Lower lobe of right lung (tissue), 2 donors: Measurements from ENCODE around the gene KCNQ1. TPM values are rescaled to one million over a fixed set of nuclear protein-coding genes. Genes with fewer than 3 reads are reported as not detected.
"Not testable (repeated sequence)": the region's sequence is repeated elsewhere in the genome, so short reads cannot be mapped to it uniquely, and the experiment has no call there.

ENCODE experiments used
- ATAC-seq, 2 donors: fragments of 200-7000 bp; cut with Tn5 transposase; one replicate each; pipeline ENCODE4 v1.9.1; 2020 to 2022; ENCODE audit warnings: mild to moderate bottlenecking in 2 of 2, moderate library complexity in 2 of 2
- DNase-seq: peaks from one replicate; pipeline ENCODE4 v3.0.0-alpha.2; 2020
- H3K27ac ChIP-seq: fragments of 200-600 bp; one replicate; pipeline ENCODE4 v1.8.0; 2022
- H3K27me3 ChIP-seq: fragments of 200-600 bp; one replicate; pipeline ENCODE4 v1.8.0; 2022; ENCODE audit warnings: low read depth
- H3K36me3 ChIP-seq: fragments of 200-600 bp; one replicate; pipeline ENCODE4 v1.8.0; 2022; ENCODE audit warnings: mild to moderate bottlenecking
- H3K4me1 ChIP-seq: fragments of 200-600 bp; one replicate; pipeline ENCODE4 v1.8.0; 2022
- H3K4me3 ChIP-seq: fragments of 200-600 bp; one replicate; pipeline ENCODE4 v1.8.0; 2022; ENCODE audit warnings: mild to moderate bottlenecking
- H3K9me3 ChIP-seq: fragments of 200-600 bp; one replicate; pipeline ENCODE4 v1.8.0; 2022
- intact Hi-C: fragments of 100-400 bp; cut with DNase I; formaldehyde crosslinking; loops from one replicate; pipeline ENCODE4 v1.11.0; 2022
- total RNA-seq: library from RNA; stranded (reverse); fragmentation: NEBNext Ultra II Directional; extraction: Animal tissue kit (Norgen Biotek cat#: 25700); gene quantifications from one replicate; pipeline ENCODE4 v1.2.1, GENCODE V29; 2021
- TF ChIP-seq, protein P1 (sequence below): fragments of 200-600 bp; IDR thresholded peaks from one replicate; pipeline ENCODE4 v1.8.0; 2022; ENCODE audit warnings: antibody characterized with exemption, mild to moderate bottlenecking
- donor health status: DM: no; HTN: yes; CAD: no; lungs with severe emphysema.

Gene KCNQ1
- total RNA-seq, 1 donor from 2014 or later = 51.0 TPM

DNA sequence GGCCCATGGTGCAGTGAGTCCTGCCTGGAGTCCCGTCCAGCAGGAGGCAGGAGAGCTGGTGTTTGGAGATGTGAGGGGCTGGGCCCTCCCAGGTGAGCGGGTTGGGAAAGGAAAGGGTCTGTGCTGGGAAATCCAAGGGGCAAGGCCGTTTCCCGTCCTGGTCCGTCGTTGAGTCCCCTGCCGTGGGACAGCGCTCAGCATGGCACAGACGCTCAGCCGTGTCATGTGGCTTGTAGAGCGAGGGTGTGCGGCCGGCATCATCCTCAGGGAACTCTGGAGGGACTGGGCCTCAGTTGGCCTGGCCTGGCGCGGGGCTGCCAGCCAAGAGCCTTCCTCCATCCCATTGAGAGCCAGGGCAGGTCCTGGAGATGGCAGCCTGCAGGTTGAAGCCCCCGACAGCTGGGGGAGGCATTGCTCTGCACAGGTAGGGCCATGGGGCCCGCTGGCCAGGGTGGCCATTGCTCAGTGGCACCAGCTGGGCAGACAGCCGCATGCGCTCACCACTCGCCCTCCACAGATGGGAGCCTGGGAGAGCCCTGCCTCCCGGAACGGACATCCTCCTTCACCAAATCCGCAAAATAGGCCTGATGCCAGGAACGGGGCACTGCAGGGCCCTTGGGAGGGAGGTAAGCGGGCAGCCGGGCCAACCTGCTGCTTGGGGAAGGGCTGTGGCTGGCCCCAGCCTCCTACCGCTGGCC is 28.7 kb downstream of the KCNQ1 start:
- TF ChIP-seq, protein P1, sequence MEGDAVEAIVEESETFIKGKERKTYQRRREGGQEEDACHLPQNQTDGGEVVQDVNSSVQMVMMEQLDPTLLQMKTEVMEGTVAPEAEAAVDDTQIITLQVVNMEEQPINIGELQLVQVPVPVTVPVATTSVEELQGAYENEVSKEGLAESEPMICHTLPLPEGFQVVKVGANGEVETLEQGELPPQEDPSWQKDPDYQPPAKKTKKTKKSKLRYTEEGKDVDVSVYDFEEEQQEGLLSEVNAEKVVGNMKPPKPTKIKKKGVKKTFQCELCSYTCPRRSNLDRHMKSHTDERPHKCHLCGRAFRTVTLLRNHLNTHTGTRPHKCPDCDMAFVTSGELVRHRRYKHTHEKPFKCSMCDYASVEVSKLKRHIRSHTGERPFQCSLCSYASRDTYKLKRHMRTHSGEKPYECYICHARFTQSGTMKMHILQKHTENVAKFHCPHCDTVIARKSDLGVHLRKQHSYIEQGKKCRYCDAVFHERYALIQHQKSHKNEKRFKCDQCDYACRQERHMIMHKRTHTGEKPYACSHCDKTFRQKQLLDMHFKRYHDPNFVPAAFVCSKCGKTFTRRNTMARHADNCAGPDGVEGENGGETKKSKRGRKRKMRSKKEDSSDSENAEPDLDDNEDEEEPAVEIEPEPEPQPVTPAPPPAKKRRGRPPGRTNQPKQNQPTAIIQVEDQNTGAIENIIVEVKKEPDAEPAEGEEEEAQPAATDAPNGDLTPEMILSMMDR = no peak
- Histone ChIP-seq H3K4me3 (no peak overlapping the region), H3K36me3 (no peaks in the 10 kb centered on the region), H3K9me3 (no peaks in the 10 kb centered on the region), H3K27me3 (no peaks in the 10 kb centered on the region), H3K4me1 (no peaks in the 10 kb centered on the region), H3K27ac (no peak overlapping the region)
- DNase-seq (no peak), ATAC-seq (peak; percentile 9 to 24)
- intact Hi-C loops = no loop called here

DNA sequence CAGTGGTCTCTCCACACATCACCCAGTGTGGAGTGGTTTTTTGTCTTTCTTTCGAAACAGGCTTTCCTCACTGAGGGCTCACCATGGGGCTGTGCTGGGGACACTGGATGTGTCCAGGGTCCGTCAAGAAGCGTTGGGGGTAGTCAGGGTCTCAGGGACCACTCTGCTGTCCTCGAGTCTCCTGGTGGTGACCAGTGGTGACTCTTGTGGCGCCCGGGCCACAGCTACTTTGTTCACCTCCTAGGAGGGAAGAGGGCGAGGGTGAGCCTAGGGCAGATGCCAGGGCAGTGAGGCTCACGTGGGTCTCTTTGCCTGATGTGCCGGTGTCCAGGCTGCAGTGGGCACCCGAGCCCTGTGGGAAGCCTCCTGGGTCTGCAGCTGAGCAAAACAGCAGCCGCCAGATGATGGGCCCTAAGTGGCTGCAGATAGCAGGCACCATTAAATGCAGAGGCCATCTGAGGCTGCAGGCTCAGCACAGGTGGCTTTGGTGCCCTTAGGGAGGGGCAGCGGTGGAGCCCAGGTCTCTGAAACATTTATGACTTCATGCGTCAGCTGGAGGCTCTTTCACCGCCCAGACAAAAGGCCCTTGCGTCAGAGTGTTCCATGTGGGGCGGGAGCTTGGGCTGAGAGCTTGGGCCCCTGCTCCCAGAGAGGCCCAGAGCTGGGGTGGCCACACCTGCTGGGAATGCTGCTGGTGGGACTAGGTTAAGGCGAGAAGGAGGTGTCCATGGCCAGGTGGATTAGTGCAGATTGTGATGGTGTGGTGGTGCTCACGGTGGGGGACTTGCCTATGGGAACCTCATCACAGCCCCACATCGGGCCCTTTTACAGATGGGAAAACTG is 29.5 kb downstream of the KCNQ1 start:
- peak; percentile 70 for DNase-seq
- Histone ChIP-seq H3K4me3 (no peak overlapping the region), H3K4me1 (no peaks in the 10 kb centered on the region), H3K27ac (no peak overlapping the region), H3K27me3 (no peaks in the 10 kb centered on the region), H3K9me3 (no peaks in the 10 kb centered on the region), H3K36me3 (no peaks in the 10 kb centered on the region)
- TF ChIP-seq, protein P1 = no peak
- intact Hi-C loops = no loop called here
- peak; percentile 68 to 86 for ATAC-seq

DNA sequence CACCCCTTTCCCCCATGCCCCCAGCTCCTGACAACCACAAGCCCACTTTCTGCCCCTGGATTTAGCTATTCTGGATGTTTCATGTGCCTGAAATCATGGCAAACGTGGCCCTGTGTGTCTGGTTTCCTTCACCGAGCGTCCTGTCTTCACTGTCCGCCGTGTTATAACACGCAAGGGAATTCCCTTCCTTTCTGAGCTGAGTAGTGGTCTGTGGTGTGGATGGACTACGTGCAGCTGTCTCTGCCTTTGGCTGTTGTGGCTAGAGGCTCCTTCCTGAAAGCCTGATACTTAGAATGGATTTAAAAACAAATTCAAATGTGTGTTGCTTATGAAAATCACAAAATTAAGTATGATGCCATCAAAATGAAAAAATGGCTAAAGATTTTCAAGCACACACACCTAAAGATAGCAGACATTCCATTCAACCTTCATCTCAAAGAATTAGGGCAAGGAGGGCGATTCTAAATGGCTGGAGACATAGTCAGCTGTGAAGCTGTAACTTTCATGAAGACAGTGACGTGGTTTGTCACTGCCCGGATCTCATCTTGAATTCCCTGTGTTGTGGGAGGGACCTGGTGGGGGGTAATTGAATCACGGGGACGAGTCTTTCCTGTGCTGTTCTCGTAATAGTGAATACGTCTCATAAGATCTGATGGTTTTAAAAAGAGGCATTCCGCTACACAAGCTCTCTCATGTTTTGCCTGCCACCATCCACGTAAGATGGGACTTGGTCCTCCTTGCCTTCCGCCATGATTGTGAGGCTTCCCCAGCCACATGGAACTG is 30.5 kb downstream of the KCNQ1 start:
- Histone ChIP-seq H3K9me3 (no peaks in the 10 kb centered on the region), H3K27me3 (no peaks in the 10 kb centered on the region), H3K4me3 (no peak overlapping the region), H3K4me1 (no peaks in the 10 kb centered on the region), H3K27ac (no peak overlapping the region), H3K36me3 (no peaks in the 10 kb centered on the region)
- DNase-seq (no peak), ATAC-seq (no peak)
- TF ChIP-seq, protein P1 = no peak
- intact Hi-C loops = no loop called here

DNA sequence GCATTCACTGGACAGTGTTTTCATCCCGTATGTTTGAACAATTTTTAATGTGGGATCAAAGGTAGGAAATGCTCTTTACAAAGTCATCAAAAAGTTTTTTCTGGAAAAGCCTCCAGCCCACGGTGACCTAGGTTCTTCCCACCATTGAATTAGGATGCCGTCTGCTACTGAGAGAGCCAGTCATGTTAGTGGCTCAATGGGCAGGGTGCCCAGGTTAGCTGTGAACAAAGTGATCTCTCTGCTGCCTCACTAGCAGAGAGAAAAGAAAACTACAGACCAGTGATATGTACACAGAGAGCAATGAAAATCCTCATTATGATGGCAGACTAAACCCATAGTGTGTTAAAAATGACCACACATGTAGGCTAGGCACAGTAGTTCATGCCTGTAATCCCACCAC is 32.4 kb downstream of the KCNQ1 start:
- DNase-seq (no peak), ATAC-seq (no peak)
- H3K4me1 ChIP-seq = no peaks in the 10 kb centered on the region
- H3K9me3 ChIP-seq = no peaks in the 10 kb centered on the region
- no peak overlapping the region for H3K27ac ChIP-seq
- H3K4me3 ChIP-seq = no peak overlapping the region
- intact Hi-C loops = no loop called here
- H3K27me3 ChIP-seq = no peaks in the 10 kb centered on the region
- no peaks in the 10 kb centered on the region for H3K36me3 ChIP-seq
- TF ChIP-seq, protein P1 = no peak

DNA sequence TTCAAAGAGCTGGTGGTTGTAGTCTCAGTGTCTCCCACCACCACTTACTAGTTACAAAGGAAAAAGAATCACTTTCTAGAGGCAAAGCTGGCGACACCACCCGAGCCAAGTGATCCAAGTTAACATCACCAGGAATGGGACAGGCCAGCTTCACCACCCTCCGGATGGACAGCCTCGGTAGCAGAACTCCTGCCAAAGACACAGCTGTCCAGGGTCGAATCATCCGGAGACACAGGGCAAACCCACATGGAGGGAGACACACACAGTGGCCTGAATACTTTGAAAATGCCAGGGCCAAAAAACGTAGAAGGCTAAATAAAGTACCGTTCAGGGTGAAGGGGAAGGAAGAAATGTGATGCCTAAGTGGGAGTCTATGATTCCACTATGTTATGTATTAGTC is 33.1 kb downstream of the KCNQ1 start:
- DNase-seq = no peak
- Histone ChIP-seq H3K27me3 (no peaks in the 10 kb centered on the region), H3K9me3 (no peaks in the 10 kb centered on the region), H3K27ac (no peak overlapping the region), H3K36me3 (no peaks in the 10 kb centered on the region), H3K4me3 (no peak overlapping the region), H3K4me1 (peaks cover 4% of the 10 kb centered on the region)
- TF ChIP-seq, protein P1 = no peak
- intact Hi-C loops = no loop called here
- ATAC-seq = no peak

DNA sequence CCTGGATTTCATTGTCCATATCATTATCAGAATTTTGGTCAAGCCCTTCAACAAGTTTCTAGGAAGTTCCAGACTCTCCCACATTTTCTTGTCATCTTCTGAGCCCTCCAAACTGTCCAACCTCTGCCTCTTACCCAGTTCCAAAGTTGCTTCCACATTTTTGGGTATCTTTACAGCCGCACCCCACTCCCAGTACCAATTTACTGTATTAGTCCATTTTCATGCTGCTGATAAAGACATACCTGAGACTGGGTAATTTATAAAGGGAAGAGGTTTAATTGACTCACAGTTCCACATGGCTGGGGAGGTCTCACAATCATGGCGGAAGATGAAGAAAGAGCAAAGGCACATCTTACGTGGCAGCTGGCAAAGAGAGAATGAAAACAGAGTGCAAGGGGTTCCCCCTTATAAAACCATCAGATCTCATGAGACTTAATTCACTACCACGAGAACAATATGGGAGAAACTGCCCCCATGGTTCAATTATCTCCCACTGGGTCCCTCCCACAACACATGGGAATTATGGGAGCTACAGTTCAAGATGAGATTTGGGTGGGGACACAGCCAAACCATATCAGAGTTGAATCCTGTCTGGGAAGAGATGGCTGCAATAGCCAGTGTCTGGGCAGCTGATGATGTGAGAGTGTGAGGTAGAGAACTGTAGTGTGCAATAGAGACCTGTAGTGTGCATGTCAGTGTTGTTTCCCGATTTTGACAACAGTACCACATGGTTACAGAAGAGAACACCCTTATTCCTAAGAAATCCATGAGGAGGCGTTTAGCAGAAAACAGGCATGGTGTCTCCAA is 35.5 kb downstream of the KCNQ1 start:
- H3K36me3 ChIP-seq, intact Hi-C loops, H3K27me3 ChIP-seq, H3K27ac ChIP-seq, H3K9me3 ChIP-seq, DNase-seq, H3K4me3 ChIP-seq: not testable (repeated sequence)
- peak in 1 of 2 donors; percentile 37 for ATAC-seq
- peaks cover 11% of the 10 kb centered on the region for H3K4me1 ChIP-seq
